Fibroblast of gingiva (primary cell): ENCODE data around the gene ARHGAP44.

Source experiments
- DNase-seq: peaks from one replicate; pipeline ENCODE4 v3.0.0-alpha.2; 2011; ENCODE audit warnings: low read depth

Gene ARHGAP44

GRCh38 chr17:12995106-12995895 is 206.0 kb downstream of the ARHGAP44 start:
- DNase-seq, result no peak

- no peak for DNase-seq
Observed at GRCh38 chr17:12995896-12996295, 206.6 kb downstream of the ARHGAP44 start.

- DNase-seq, result no peak
Observed at GRCh38 chr17:12996357-12996756, 207.1 kb downstream of the ARHGAP44 start.

GRCh38 chr17:12996941-12997340 is 207.6 kb downstream of the ARHGAP44 start:
- DNase-seq, result no peak

GRCh38 chr17:12998461-12998860 is 209.2 kb downstream of the ARHGAP44 start:
- DNase-seq, result no peak

- no peak for DNase-seq
Observed at GRCh38 chr17:12998874-12999273, 209.6 kb downstream of the ARHGAP44 start.

GRCh38 chr17:13000561-13000960 is 211.3 kb downstream of the ARHGAP44 start:
- DNase-seq, result no peak

- DNase-seq, result peak; percentile 77
Observed at GRCh38 chr17:13001991-13002615, 212.8 kb downstream of the ARHGAP44 start.

GRCh38 chr17:13002761-13003453 is 213.6 kb downstream of the ARHGAP44 start:
- DNase-seq, result peak; percentile 68

GRCh38 chr17:13003454-13003851 is 214.2 kb downstream of the ARHGAP44 start:
- no peak for DNase-seq

GRCh38 chr17:13003927-13004326 is 214.6 kb downstream of the ARHGAP44 start:
- DNase-seq, result no peak

- no peak for DNase-seq
Observed at GRCh38 chr17:13004336-13004735, 215.0 kb downstream of the ARHGAP44 start.

GRCh38 chr17:13005530-13005929 is 216.2 kb downstream of the ARHGAP44 start:
- DNase-seq, result no peak

GRCh38 chr17:13008461-13008860 is 219.2 kb downstream of the ARHGAP44 start:
- no peak for DNase-seq

- DNase-seq, result no peak
Observed at GRCh38 chr17:13010959-13011358, 221.7 kb downstream of the ARHGAP44 start.

GRCh38 chr17:13014801-13015200 is 225.5 kb downstream of the ARHGAP44 start:
- no peak for DNase-seq

- peak; percentile 20 for DNase-seq
Observed at GRCh38 chr17:13016881-13017654, 227.8 kb downstream of the ARHGAP44 start.

GRCh38 chr17:13017655-13018459 is 228.6 kb downstream of the ARHGAP44 start, which contains the start of gene ELAC2:
ELAC2 (minus strand) TSS chr17:13018027; CDS start chr17:13017947, 80 bp downstream.
- DNase-seq, result peak; percentile 99

- no peak for DNase-seq
Observed at GRCh38 chr17:13024016-13024415, 234.7 kb downstream of the ARHGAP44 start.

GRCh38 chr17:13024526-13025257 is 235.4 kb downstream of the ARHGAP44 start:
- DNase-seq, result peak; percentile 34

- DNase-seq, result no peak
Observed at GRCh38 chr17:13025258-13025627, 235.9 kb downstream of the ARHGAP44 start.
